Stomach (tissue), 4 donors: ENCODE results near the gene SHOX.

ENCODE experiments used
- CTCF ChIP-seq, 7 experiments: fragments of 450-650 bp in 4 of 7; fragments of 200-600 bp in 3 of 7; sonication (generic) in 3 of 7; IDR thresholded peaks; one replicate each; pipeline ENCODE4 v1.5.1; 2016 to 2019; ENCODE audit warnings: antibody characterized with exemption in 7 of 7, control low read depth in 2 of 7, mild to moderate bottlenecking in 1 of 7
- POLR2A ChIP-seq, 4 donors: fragments of 450-650 bp; IDR thresholded peaks; one replicate each; pipeline ENCODE4 v1.6.1; 2016; ENCODE audit warnings: antibody characterized with exemption in 4 of 4, control low read depth in 2 of 4, mild to moderate bottlenecking in 1 of 4, moderate library complexity in 1 of 4
- POLR2AphosphoS5 ChIP-seq, 3 donors: sonication (generic); formaldehyde crosslinking; IDR thresholded peaks; one replicate each; pipeline ENCODE4 v1.6.1; 2016; ENCODE audit warnings: antibody characterized with exemption in 3 of 3

- TF ChIP-seq CTCF (IDR thresholded peaks at IDR 0.05) (no peak), POLR2A (IDR thresholded peaks at IDR 0.05) (no peak), POLR2AphosphoS5 (IDR thresholded peaks at IDR 0.05) (no peak)
These were observed 482 bp upstream of the SHOX start for GRCh38 chrX:630007-630611.
